IPS-NIHi11 (cell line): ENCODE measurements around the gene CADPS2.
A peak's percentile ranks its signal among the peaks of the same experiment; 100 is the strongest.

Source experiments
- DNase-seq: peaks from one replicate; pipeline ENCODE4 v3.0.0; 2012; ENCODE audit warnings: mixed read lengths, low spot score

Gene CADPS2

GRCh38 chr7:122525355-122525754 is 360.9 kb downstream of the CADPS2 start:
- no peak for DNase-seq

GRCh38 chr7:122521767-122522166 is 364.5 kb downstream of the CADPS2 start:
- DNase-seq, result no peak

GRCh38 chr7:122520971-122521555 is 365.2 kb downstream of the CADPS2 start:
- no peak for DNase-seq

GRCh38 chr7:122518488-122518887 is 367.8 kb downstream of the CADPS2 start:
- no peak for DNase-seq

GRCh38 chr7:122517576-122517975 is 368.7 kb downstream of the CADPS2 start:
- DNase-seq, result no peak

- no peak for DNase-seq
Measured at GRCh38 chr7:122515404-122515803, 370.9 kb downstream of the CADPS2 start.

GRCh38 chr7:122511268-122511667 is 375.0 kb downstream of the CADPS2 start:
- DNase-seq, result no peak

- no peak for DNase-seq
Measured at GRCh38 chr7:122507591-122507990, 378.7 kb downstream of the CADPS2 start.

GRCh38 chr7:122492007-122492406 is 394.3 kb downstream of the CADPS2 start:
- no peak for DNase-seq

GRCh38 chr7:122488241-122488640 is 398.0 kb downstream of the CADPS2 start:
- DNase-seq, result no peak

- no peak for DNase-seq
Measured at GRCh38 chr7:122487131-122487530, 399.1 kb downstream of the CADPS2 start.

- DNase-seq, result no peak
Measured at GRCh38 chr7:122485856-122486255, 400.4 kb downstream of the CADPS2 start.

GRCh38 chr7:122482212-122482611 is 404.0 kb downstream of the CADPS2 start:
- DNase-seq, result no peak

- no peak for DNase-seq
Measured at GRCh38 chr7:122470859-122471258, 415.4 kb downstream of the CADPS2 start.

- DNase-seq, result no peak
Measured at GRCh38 chr7:122468945-122469344, 417.3 kb downstream of the CADPS2 start.

- no peak for DNase-seq
Measured at GRCh38 chr7:122467661-122468449, 418.4 kb downstream of the CADPS2 start.

GRCh38 chr7:122465296-122465695 is 421.0 kb downstream of the CADPS2 start:
- no peak for DNase-seq

GRCh38 chr7:122463631-122464030 is 422.6 kb downstream of the CADPS2 start:
- no peak for DNase-seq

- DNase-seq, result no peak
Measured at GRCh38 chr7:122460936-122461335, 425.3 kb downstream of the CADPS2 start.

- DNase-seq, result peak; percentile 25
Measured at GRCh38 chr7:122457969-122458368, 428.3 kb downstream of the CADPS2 start.

- DNase-seq, result no peak
Measured at GRCh38 chr7:122457325-122457724, 428.9 kb downstream of the CADPS2 start.

- no peak for DNase-seq
Measured at GRCh38 chr7:122454776-122455507, 431.3 kb downstream of the CADPS2 start.

GRCh38 chr7:122453432-122453831 is 432.8 kb downstream of the CADPS2 start:
- DNase-seq, result no peak
